Measurements from ENCODE around the gene SPRR3.
"Not testable (repeated sequence)": the region's sequence is repeated elsewhere in the genome, so short reads cannot be mapped to it uniquely, and the experiment has no call there.

The SPRR3 gene

DNA sequence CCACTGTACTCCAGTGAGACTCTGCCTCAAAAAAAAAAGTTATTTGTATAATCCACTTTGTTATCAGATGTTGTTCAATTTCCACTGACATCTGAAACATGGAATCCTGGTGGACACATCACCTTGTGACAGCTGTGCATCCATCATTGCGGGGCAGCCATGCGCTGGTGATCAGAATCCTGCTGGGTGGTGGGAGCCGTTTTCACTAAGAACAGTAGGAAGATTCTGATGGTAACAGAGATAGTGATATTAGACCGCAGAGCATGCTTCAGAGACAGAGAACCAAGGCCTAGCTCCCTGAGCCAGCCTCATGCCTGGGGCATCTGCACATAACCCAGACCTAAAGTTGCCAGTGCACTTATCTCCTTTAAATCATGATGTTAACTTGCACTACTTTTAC is 3.1 kb upstream of the SPRR3 start:
- peaks cover 0 to 6% of the 10 kb centered on the region in 2 donors for H3K4me1 ChIP-seq (ENCODE audit: control insufficient read depth in 2 of 2, insufficient read depth in 1 of 2, low read depth in 1 of 2, low read length in 2 of 2)
- H3K18ac ChIP-seq (ENCODE audit: low read length): no peak overlapping the region
- no CpG with 5 or more reads among the region's 4 CpGs for WGBS, 2 donors (ENCODE audit: extremely low coverage in 2 of 2, insufficient read length in 2 of 2, insufficient replicate concordance in 1 of 2)
- no peak overlapping the region for H2AFZ ChIP-seq (ENCODE audit: low read length)
- H4K91ac ChIP-seq (ENCODE audit: low read depth, low read length, poor library complexity): no peak overlapping the region
- no peaks in the 10 kb centered on the region for H3K36me3 ChIP-seq (replicated peaks in 1 of 2; ENCODE audit: control insufficient read depth in 2 of 2, insufficient read depth in 2 of 2, low read length in 2 of 2)
- H2BK15ac ChIP-seq (ENCODE audit: low read length): no peak overlapping the region
- H3K4me3 ChIP-seq (ENCODE audit: low read length in 2 of 2): no peak overlapping the region
- no peak overlapping the region for H3K9ac ChIP-seq (ENCODE audit: low read depth, low read length, poor library complexity)
- H2AK5ac ChIP-seq (ENCODE audit: low read depth, low read length): no peak overlapping the region
- H3K9me3 ChIP-seq (replicated peaks in 1 of 2; ENCODE audit: control insufficient read depth in 2 of 2, insufficient read depth in 1 of 2, low read depth in 1 of 2, low read length in 2 of 2): no peaks in the 10 kb centered on the region
- no peak for DNase-seq (ENCODE audit: low spot score)
- H3K4ac ChIP-seq (ENCODE audit: low read length): no peak overlapping the region
- H3K27me3 ChIP-seq (ENCODE audit: control insufficient read depth in 3 of 3, insufficient read depth in 3 of 3, low read depth in 1 of 3, low read length in 3 of 3): no peaks in the 10 kb centered on the region
- no peak overlapping the region for H3K14ac ChIP-seq (ENCODE audit: low read length)
- no peak overlapping the region for H3K27ac ChIP-seq (replicated peaks; ENCODE audit: low read length)
- H2BK12ac ChIP-seq (ENCODE audit: low read length): no peak overlapping the region
- no peaks in the 10 kb centered on the region for H3K79me1 ChIP-seq (ENCODE audit: low read depth, low read length)
- H4K8ac ChIP-seq (ENCODE audit: low read depth, low read length): no peak overlapping the region
- H3K4me2 ChIP-seq (ENCODE audit: insufficient read depth, low read length, poor library complexity, severe bottlenecking): no peak overlapping the region
- no peak overlapping the region for H2BK5ac ChIP-seq (ENCODE audit: low read length)
- H2BK120ac ChIP-seq (ENCODE audit: low read depth, low read length): no peak overlapping the region
- H3K23ac ChIP-seq (ENCODE audit: low read depth, low read length, poor library complexity): no peak overlapping the region

DNA sequence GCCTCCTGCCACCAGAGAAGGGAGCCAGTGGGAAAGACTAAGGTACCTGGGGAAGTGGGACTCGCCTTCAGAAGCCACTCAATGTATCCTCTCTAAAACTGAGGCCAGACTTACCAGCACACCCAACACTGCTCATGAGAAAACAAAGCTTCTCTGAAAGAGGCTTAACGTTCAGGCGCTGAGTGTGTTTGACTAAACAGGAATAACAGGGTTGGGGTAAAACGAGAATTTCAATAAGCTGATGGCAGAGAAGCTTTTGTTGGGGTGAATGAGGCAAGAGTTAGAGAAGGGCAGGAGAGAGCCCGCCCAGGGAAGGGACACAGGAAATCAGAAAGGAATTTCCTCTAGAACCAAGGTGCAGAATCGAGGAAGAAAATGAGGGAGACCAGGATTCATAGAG is 1.7 kb upstream of the SPRR3 start:
- H3K4me1 ChIP-seq (ENCODE audit: control insufficient read depth in 2 of 2, insufficient read depth in 1 of 2, low read depth in 1 of 2, low read length in 2 of 2): peaks cover 0 to 6% of the 10 kb centered on the region in 2 donors
- no peak overlapping the region for H2BK12ac ChIP-seq (ENCODE audit: low read length)
- H3K9ac ChIP-seq (ENCODE audit: low read depth, low read length, poor library complexity): no peak overlapping the region
- no peak overlapping the region for H2BK5ac ChIP-seq (ENCODE audit: low read length)
- no peak overlapping the region for H2BK15ac ChIP-seq (ENCODE audit: low read length)
- H2AFZ ChIP-seq (ENCODE audit: low read length): no peak overlapping the region
- no peak overlapping the region for H2AK5ac ChIP-seq (ENCODE audit: low read depth, low read length)
- H3K23ac ChIP-seq (ENCODE audit: low read depth, low read length, poor library complexity): no peak overlapping the region
- H3K27me3 ChIP-seq (ENCODE audit: control insufficient read depth in 3 of 3, insufficient read depth in 3 of 3, low read depth in 1 of 3, low read length in 3 of 3): no peaks in the 10 kb centered on the region
- H2BK120ac ChIP-seq (ENCODE audit: low read depth, low read length): no peak overlapping the region
- H3K4me3 ChIP-seq (ENCODE audit: low read length in 2 of 2): no peak overlapping the region
- no CpG with 5 or more reads among the region's 6 CpGs for WGBS, 2 donors (ENCODE audit: extremely low coverage in 2 of 2, insufficient read length in 2 of 2, insufficient replicate concordance in 1 of 2)
- H3K79me1 ChIP-seq (ENCODE audit: low read depth, low read length): no peaks in the 10 kb centered on the region
- no peak overlapping the region for H3K27ac ChIP-seq (replicated peaks; ENCODE audit: low read length)
- H3K4me2 ChIP-seq (ENCODE audit: insufficient read depth, low read length, poor library complexity, severe bottlenecking): no peak overlapping the region
- H3K14ac ChIP-seq (ENCODE audit: low read length): no peak overlapping the region
- H4K8ac ChIP-seq (ENCODE audit: low read depth, low read length): no peak overlapping the region
- H4K91ac ChIP-seq (ENCODE audit: low read depth, low read length, poor library complexity): no peak overlapping the region
- H3K36me3 ChIP-seq (replicated peaks in 1 of 2; ENCODE audit: control insufficient read depth in 2 of 2, insufficient read depth in 2 of 2, low read length in 2 of 2): no peaks in the 10 kb centered on the region
- peak overlapping the region; percentile 30 for H3K18ac ChIP-seq (ENCODE audit: low read length)
- no peak for DNase-seq (ENCODE audit: low spot score)
- H3K4ac ChIP-seq (ENCODE audit: low read length): no peak overlapping the region
- no peaks in the 10 kb centered on the region for H3K9me3 ChIP-seq (replicated peaks in 1 of 2; ENCODE audit: control insufficient read depth in 2 of 2, insufficient read depth in 1 of 2, low read depth in 1 of 2, low read length in 2 of 2)

DNA sequence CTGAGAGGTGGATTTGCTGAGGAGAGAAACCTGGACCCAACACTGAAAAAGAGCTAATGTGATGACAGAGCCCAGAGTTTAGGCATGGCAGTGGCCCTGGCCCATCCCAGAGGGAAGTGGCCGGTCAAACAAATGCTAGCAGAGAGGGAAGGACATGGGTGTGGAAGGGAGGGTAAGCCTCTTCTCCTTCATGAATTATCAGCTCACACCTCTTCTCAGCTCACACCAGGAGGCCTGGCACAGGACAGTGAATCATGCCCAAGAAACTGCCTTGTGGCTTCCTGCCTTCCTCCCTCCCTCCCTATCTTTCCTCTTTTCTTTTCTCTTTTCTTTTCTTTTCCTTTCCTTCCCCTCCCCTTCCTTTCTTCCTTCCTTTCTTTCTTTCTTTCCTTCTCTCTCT is 1.3 kb upstream of the SPRR3 start:
- Histone ChIP-seq H3K14ac (ENCODE audit: low read length) (no peak overlapping the region), H3K4me3 (ENCODE audit: low read length in 2 of 2) (no peak overlapping the region), H3K4me2 (ENCODE audit: insufficient read depth, low read length, poor library complexity, severe bottlenecking) (no peak overlapping the region), H3K27ac (replicated peaks; ENCODE audit: low read length) (no peak overlapping the region), H3K79me1 (ENCODE audit: low read depth, low read length) (no peaks in the 10 kb centered on the region), H2BK12ac (ENCODE audit: low read length) (no peak overlapping the region), H2BK5ac (ENCODE audit: low read length) (no peak overlapping the region), H2AFZ (ENCODE audit: low read length) (no peak overlapping the region), H3K27me3 (ENCODE audit: control insufficient read depth in 3 of 3, insufficient read depth in 3 of 3, low read depth in 1 of 3, low read length in 3 of 3) (no peaks in the 10 kb centered on the region), H3K23ac (ENCODE audit: low read depth, low read length, poor library complexity) (no peak overlapping the region), H2BK120ac (ENCODE audit: low read depth, low read length) (no peak overlapping the region), H3K4me1 (ENCODE audit: control insufficient read depth in 2 of 2, insufficient read depth in 1 of 2, low read depth in 1 of 2, low read length in 2 of 2) (peaks cover 0 to 6% of the 10 kb centered on the region in 2 donors), H4K8ac (ENCODE audit: low read depth, low read length) (no peak overlapping the region), H3K4ac (ENCODE audit: low read length) (no peak overlapping the region), H2BK15ac (ENCODE audit: low read length) (no peak overlapping the region), H4K91ac (ENCODE audit: low read depth, low read length, poor library complexity) (no peak overlapping the region), H2AK5ac (ENCODE audit: low read depth, low read length) (no peak overlapping the region), H3K18ac (ENCODE audit: low read length) (peak overlapping the region; percentile 30), H3K36me3 (replicated peaks in 1 of 2; ENCODE audit: control insufficient read depth in 2 of 2, insufficient read depth in 2 of 2, low read length in 2 of 2) (no peaks in the 10 kb centered on the region), H3K9ac (ENCODE audit: low read depth, low read length, poor library complexity) (no peak overlapping the region), H3K9me3 (replicated peaks in 1 of 2; ENCODE audit: control insufficient read depth in 2 of 2, insufficient read depth in 1 of 2, low read depth in 1 of 2, low read length in 2 of 2) (no peaks in the 10 kb centered on the region)
- no peak for DNase-seq (ENCODE audit: low spot score)
- WGBS, 2 donors (ENCODE audit: extremely low coverage in 2 of 2, insufficient read length in 2 of 2, insufficient replicate concordance in 1 of 2): no CpG with 5 or more reads among the region's 1 CpG

DNA sequence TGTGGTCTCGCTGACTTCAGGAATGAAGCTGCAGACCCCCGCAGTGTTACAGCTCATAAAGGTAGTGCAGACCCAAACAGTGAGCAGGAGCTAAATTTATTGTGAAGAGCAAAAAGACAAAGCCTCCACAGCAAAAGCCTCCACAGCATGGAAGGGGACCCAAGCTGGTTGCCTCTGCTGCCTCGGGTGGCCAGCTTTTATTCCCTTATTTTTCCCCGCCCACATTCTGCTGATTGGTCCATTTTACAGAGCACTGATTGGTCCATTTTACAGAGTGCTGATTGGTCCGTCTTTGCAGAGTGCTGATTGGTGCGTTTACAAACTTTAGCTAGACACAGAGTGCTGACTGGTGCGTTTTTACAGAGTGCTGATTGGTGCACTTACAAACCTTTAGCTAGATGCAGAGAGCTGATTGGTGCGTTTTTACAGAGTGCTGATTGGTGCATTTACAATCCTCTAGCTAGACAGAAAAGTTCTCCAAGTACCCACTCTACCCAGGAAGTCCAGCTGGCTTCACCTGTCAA is 9.7 kb downstream of the SPRR3 start:
- H3K18ac ChIP-seq (ENCODE audit: low read length); H2AFZ ChIP-seq (ENCODE audit: low read length); H3K27me3 ChIP-seq (ENCODE audit: control insufficient read depth in 3 of 3, insufficient read depth in 3 of 3, low read depth in 1 of 3, low read length in 3 of 3); H3K4me1 ChIP-seq (ENCODE audit: control insufficient read depth in 2 of 2, insufficient read depth in 1 of 2, low read depth in 1 of 2, low read length in 2 of 2); H4K8ac ChIP-seq (ENCODE audit: low read depth, low read length); H3K9me3 ChIP-seq (replicated peaks in 1 of 2; ENCODE audit: control insufficient read depth in 2 of 2, insufficient read depth in 1 of 2, low read depth in 1 of 2, low read length in 2 of 2); H3K9ac ChIP-seq (ENCODE audit: low read depth, low read length, poor library complexity); H3K4me3 ChIP-seq (ENCODE audit: low read length in 2 of 2); H3K23ac ChIP-seq (ENCODE audit: low read depth, low read length, poor library complexity); H3K79me1 ChIP-seq (ENCODE audit: low read depth, low read length); H2BK120ac ChIP-seq (ENCODE audit: low read depth, low read length); H3K14ac ChIP-seq (ENCODE audit: low read length); H4K91ac ChIP-seq (ENCODE audit: low read depth, low read length, poor library complexity); DNase-seq (ENCODE audit: low spot score); H3K27ac ChIP-seq (replicated peaks; ENCODE audit: low read length); H3K36me3 ChIP-seq (replicated peaks in 1 of 2; ENCODE audit: control insufficient read depth in 2 of 2, insufficient read depth in 2 of 2, low read length in 2 of 2); H2BK5ac ChIP-seq (ENCODE audit: low read length); H2BK15ac ChIP-seq (ENCODE audit: low read length); H2AK5ac ChIP-seq (ENCODE audit: low read depth, low read length); H2BK12ac ChIP-seq (ENCODE audit: low read length); H3K4me2 ChIP-seq (ENCODE audit: insufficient read depth, low read length, poor library complexity, severe bottlenecking); H3K4ac ChIP-seq (ENCODE audit: low read length): not testable (repeated sequence)
- WGBS, 2 donors (ENCODE audit: extremely low coverage in 2 of 2, insufficient read length in 2 of 2, insufficient replicate concordance in 1 of 2): no CpG with 5 or more reads among the region's 8 CpGs

All from neuronal stem cell (in vitro differentiated cells).